Naive thymus-derived CD4-positive, alpha-beta T cell (primary cell): ENCODE data around the gene ASCL3. TPM values are rescaled to one million over a fixed set of nuclear protein-coding genes. Genes with fewer than 3 reads are reported as not detected.

Experiments
- ATAC-seq: fragments of 150-1000 bp; cut with Tn5 transposase; 2 replicates; pipeline ENCODE4 v1.10.0; 2021; ENCODE audit warnings: mild to moderate bottlenecking, moderate library complexity
- CTCF ChIA-PET: fragments of 350-600 bp; sonication (Branson Sonifier 250); formaldehyde crosslinking; loops from one replicate; lab custom pipeline; 2021; ENCODE audit warnings: antibody characterized with exemption; lab: Charles Lee
- POLR2A ChIA-PET: fragments of 350-600 bp; sonication (Branson Sonifier 250); formaldehyde crosslinking; loops from one replicate; lab custom pipeline; 2021; ENCODE audit warnings: antibody characterized with exemption, inconsistent platforms; lab: Charles Lee
- DNase-seq, 9 donors: peaks; one replicate each; pipeline versions ENCODE4 v3.0.0 to v3.0.0-alpha.2; 2020 to 2022; ENCODE audit warnings: mixed read lengths in 1 of 9
- H3K27ac ChIP-seq: one replicate; pipeline ENCODE4 v1.7.0; 2013; ENCODE audit warnings: mild to moderate bottlenecking, low read depth, low read length, moderate library complexity
- H3K27me3 ChIP-seq, 2 donors: one replicate each; pipeline ENCODE4 v1.7.0; 2013; ENCODE audit warnings: low read length in 2 of 2, mild to moderate bottlenecking in 2 of 2, moderate library complexity in 2 of 2; ENCODE audit not compliant: control insufficient read depth in 2 of 2, insufficient read depth in 2 of 2
- H3K36me3 ChIP-seq, 3 experiments: 1 replicate in 2 of 3; 2 replicates in 1 of 3; pipeline ENCODE4 v1.7.0; 2013; ENCODE audit warnings: low read length in 3 of 3, mild to moderate bottlenecking in 3 of 3, moderate library complexity in 1 of 3; ENCODE audit not compliant: insufficient read depth in 3 of 3, control insufficient read depth in 2 of 3
- H3K4me1 ChIP-seq, 2 donors: one replicate each; pipeline ENCODE4 v1.7.0; 2013; ENCODE audit warnings: low read length in 2 of 2, mild to moderate bottlenecking in 2 of 2, moderate library complexity in 1 of 2; ENCODE audit not compliant: control insufficient read depth in 2 of 2, insufficient read depth in 2 of 2
- H3K4me3 ChIP-seq: 2 replicates; pipeline ENCODE4 v1.7.0; 2013; ENCODE audit warnings: mild to moderate bottlenecking, low read length
- H3K9me3 ChIP-seq, 3 experiments: 1 replicate in 2 of 3; 2 replicates in 1 of 3; pipeline ENCODE4 v1.7.0; 2013; ENCODE audit warnings: low read length in 3 of 3; ENCODE audit not compliant: control insufficient read depth in 2 of 3
- H3K27ac Mint-ChIP-seq, 9 donors: one replicate each; pipeline ENCODE4 v1.8.0; 2020 to 2022; ENCODE audit warnings: mixed read lengths in 9 of 9, mild to moderate bottlenecking in 8 of 9, moderate library complexity in 5 of 9, inconsistent platforms in 2 of 9
- H3K27me3 Mint-ChIP-seq, 5 donors: one replicate each; pipeline ENCODE4 v1.8.0; 2021 to 2022; ENCODE audit warnings: mixed read lengths in 5 of 5, mild to moderate bottlenecking in 1 of 5
- H3K36me3 Mint-ChIP-seq, 5 donors: one replicate each; pipeline ENCODE4 v1.8.0; 2020 to 2022; ENCODE audit warnings: mixed read lengths in 5 of 5, mild to moderate bottlenecking in 3 of 5, inconsistent platforms in 1 of 5
- H3K4me1 Mint-ChIP-seq, 7 donors: one replicate each; pipeline ENCODE4 v1.8.0; 2020 to 2022; ENCODE audit warnings: mixed read lengths in 7 of 7, mild to moderate bottlenecking in 3 of 7, inconsistent platforms in 1 of 7
- H3K4me3 Mint-ChIP-seq, 10 donors: one replicate each; pipeline ENCODE4 v1.8.0; 2020 to 2022; ENCODE audit warnings: mild to moderate bottlenecking in 10 of 10, mixed read lengths in 10 of 10, moderate library complexity in 6 of 10, inconsistent platforms in 2 of 10
- H3K9me3 Mint-ChIP-seq, 11 donors: one replicate each; pipeline ENCODE4 v1.8.0; 2020 to 2022; ENCODE audit warnings: mixed read lengths in 11 of 11, mild to moderate bottlenecking in 4 of 11, inconsistent platforms in 1 of 11, moderate library complexity in 1 of 11
- intact Hi-C, 2 donors: fragments of 100-400 bp; cut with micrococcal nuclease; formaldehyde crosslinking; loops; one replicate each; pipeline ENCODE4 v1.15.1; 2023
- polyA plus RNA-seq, 2 donors: library from polyadenylated mRNA; unstranded; fragments of 300-500 nt; fragmentation: Illumina TruSeq; gene quantifications; one replicate each; pipeline ENCODE4 v1.2.3, GENCODE V29; 2021
- total RNA-seq, 6 experiments: library from RNA in 5 of 6; stranded (reverse) in 5 of 6; gene quantifications; 1 replicate in 5 of 6; 2 replicates in 1 of 6; pipeline ENCODE4 v1.2.3 and lab custom pipeline; 2021 to 2026

Gene ASCL3
- total and polyA plus RNA-seq, 7 experiments from 2014 or later = not detected

GRCh38 chr11:8956860-8957259, 14.0 kb upstream of the ASCL3 start:
- ChIA-PET POLR2A (no interaction called here), CTCF (interaction anchor here (0.9 kb wide), 1 partner anchor 16 kb away, joined by 3 read pairs; no protein-coding TSS in a partner anchor)
- no peaks in the 10 kb centered on the region for H3K9me3 ChIP-seq
- H3K27ac Mint-ChIP-seq = peak overlapping the region in 1 of 9 donors; percentile 16
- no peaks in the 10 kb centered on the region for H3K27me3 ChIP-seq
- H3K36me3 ChIP-seq = peaks cover 5 to 36% (median 8%) of the 10 kb centered on the region in 3 experiments
- ATAC-seq (no peak), DNase-seq (no peak)
- peaks cover 8 to 33% (median 23%) of the 10 kb centered on the region in 7 donors for H3K4me1 Mint-ChIP-seq
- H3K4me3 ChIP-seq = no peak overlapping the region
- peaks cover 0 to 2% of the 10 kb centered on the region in 2 donors for H3K4me1 ChIP-seq
- peak overlapping the region in 1 of 10 donors; percentile 37 for H3K4me3 Mint-ChIP-seq
- no peaks in the 10 kb centered on the region for H3K9me3 Mint-ChIP-seq
- H3K27me3 Mint-ChIP-seq = no peaks in the 10 kb centered on the region
- peaks cover 7 to 29% (median 20%) of the 10 kb centered on the region in 5 donors for H3K36me3 Mint-ChIP-seq
- no peak overlapping the region for H3K27ac ChIP-seq
- intact Hi-C loops = loop anchor here in 1 of 2 donors (5.0 kb wide), 1 partner anchor 630 kb away; no protein-coding TSS in a partner anchor

GRCh38 chr11:8948886-8949285, 6.1 kb upstream of the ASCL3 start:
- no peaks in the 10 kb centered on the region for H3K9me3 ChIP-seq
- H3K27me3 ChIP-seq = no peaks in the 10 kb centered on the region
- intact Hi-C loops = no loop called here
- DNase-seq (no peak), ATAC-seq (no peak)
- no peak overlapping the region for H3K27ac ChIP-seq
- POLR2A ChIA-PET = interaction anchor here (1.1 kb wide), 1 partner anchor 11 kb away, joined by 4 read pairs; no protein-coding TSS in a partner anchor
- CTCF ChIA-PET = interaction anchor here (0.6 to 2.5 kb wide), 2 partner anchors 11 to 77 kb away, joined by 3 to 9 read pairs; no protein-coding TSS in a partner anchor
- Mint-ChIP-seq H3K9me3 (no peaks in the 10 kb centered on the region), H3K36me3 (peaks cover 8 to 53% (median 28%) of the 10 kb centered on the region in 5 donors), H3K4me1 (peaks cover 0 to 4% (median 0%) of the 10 kb centered on the region in 7 donors), H3K4me3 (no peak overlapping the region), H3K27ac (peak overlapping the region in 1 of 9 donors; percentile 55), H3K27me3 (peaks cover 0 to 4% (median 0%) of the 10 kb centered on the region in 5 donors)
- H3K4me3 ChIP-seq = no peak overlapping the region
- H3K36me3 ChIP-seq = peaks cover 14 to 55% (median 20%) of the 10 kb centered on the region in 3 experiments
- H3K4me1 ChIP-seq = no peaks in the 10 kb centered on the region

DNA sequence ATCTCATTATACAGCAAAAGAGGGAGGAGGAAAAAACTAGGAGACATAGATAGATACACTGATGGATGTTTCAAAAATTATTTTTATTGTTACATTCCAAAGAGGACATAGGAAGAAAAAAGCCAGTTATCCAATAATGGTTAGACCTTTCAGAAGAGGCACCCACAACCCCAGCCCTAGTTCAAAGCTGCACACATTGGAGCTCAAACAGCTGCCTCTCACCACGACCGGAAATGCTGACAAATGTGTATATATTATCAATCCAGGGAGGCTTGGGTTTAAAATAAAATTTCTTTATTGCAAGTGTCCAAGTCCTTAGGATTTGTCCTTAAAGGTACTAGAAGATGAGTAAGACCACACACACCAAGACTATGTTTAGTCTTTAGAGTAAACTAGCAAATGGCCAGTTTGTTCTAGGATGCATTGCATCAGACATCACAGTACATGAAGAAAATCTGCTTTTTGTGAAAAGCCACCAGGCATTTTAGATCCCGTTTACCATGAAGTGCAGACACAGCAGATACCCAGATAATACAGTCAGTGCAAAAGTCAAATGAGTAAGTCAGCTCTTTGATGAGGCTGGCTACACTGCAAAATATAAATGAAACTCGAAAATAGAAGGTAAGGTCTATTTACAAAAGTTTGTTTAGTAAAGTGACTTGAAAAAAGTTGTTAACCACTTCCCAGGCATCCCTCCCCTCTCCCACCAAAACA, 4.6 kb upstream of the ASCL3 start:
- Histone ChIP-seq H3K36me3 (peaks cover 7 to 40% (median 14%) of the 10 kb centered on the region in 3 experiments), H3K27me3 (no peaks in the 10 kb centered on the region), H3K4me1 (no peaks in the 10 kb centered on the region), H3K27ac (no peak overlapping the region), H3K4me3 (no peak overlapping the region), H3K9me3 (no peaks in the 10 kb centered on the region)
- peaks cover 7 to 38% (median 26%) of the 10 kb centered on the region in 5 donors for H3K36me3 Mint-ChIP-seq
- H3K27me3 Mint-ChIP-seq = peaks cover 0 to 8% (median 0%) of the 10 kb centered on the region in 5 donors
- H3K4me3 Mint-ChIP-seq = no peak overlapping the region
- DNase-seq = no peak
- no peaks in the 10 kb centered on the region for H3K9me3 Mint-ChIP-seq
- H3K27ac Mint-ChIP-seq = peak overlapping the region in 1 of 9 donors; percentile 36
- CTCF ChIA-PET = no interaction called here
- POLR2A ChIA-PET = interaction anchor here (0.6 kb wide), 1 partner anchor 706 kb away, joined by 3 read pairs; no protein-coding TSS in a partner anchor
- H3K4me1 Mint-ChIP-seq = peaks cover 0 to 3% (median 0%) of the 10 kb centered on the region in 7 donors
- intact Hi-C loops = no loop called here
- ATAC-seq = no peak

DNA sequence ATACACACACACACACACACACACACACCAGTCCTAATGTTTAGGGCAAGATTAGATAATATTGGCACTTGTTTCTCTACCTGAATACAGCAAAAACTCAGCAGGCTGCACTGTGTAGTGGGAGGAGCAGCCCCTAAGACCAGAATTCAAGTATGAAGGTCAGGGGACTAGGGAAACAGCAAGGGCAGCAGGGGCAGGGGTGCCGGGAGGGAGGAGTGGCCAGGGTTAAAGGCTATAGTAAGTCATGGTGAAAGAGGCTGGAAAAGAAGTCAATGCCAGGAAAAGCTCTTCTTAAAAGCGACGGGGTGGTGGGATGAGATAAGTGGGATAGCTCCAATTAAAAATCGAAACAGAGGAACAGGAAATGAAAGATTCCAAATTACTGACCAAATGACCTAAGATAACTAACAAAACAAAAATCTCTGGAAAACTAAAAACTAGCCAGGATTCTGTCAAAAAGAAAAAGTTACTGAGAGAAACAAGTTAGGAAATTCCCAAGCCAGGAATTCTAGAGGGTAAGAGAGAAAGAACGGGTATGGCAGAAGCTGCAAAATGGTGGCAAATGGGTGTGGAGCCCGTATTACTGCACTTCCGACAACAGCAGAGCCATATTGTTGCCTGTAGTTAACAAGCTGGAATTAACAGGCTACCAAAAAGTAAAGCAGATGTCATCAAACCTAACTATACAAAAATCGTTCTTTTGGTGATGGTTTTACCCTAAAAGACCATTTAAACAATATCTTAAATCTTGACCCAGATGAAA, 1.3 kb downstream of the ASCL3 start:
- ATAC-seq = no peak
- no peak for DNase-seq
- Histone ChIP-seq H3K9me3 (no peaks in the 10 kb centered on the region), H3K36me3 (no peaks in the 10 kb centered on the region), H3K4me1 (no peaks in the 10 kb centered on the region), H3K4me3 (no peak overlapping the region), H3K27ac (no peak overlapping the region), H3K27me3 (no peaks in the 10 kb centered on the region)
- Mint-ChIP-seq H3K4me3 (no peak overlapping the region), H3K9me3 (no peaks in the 10 kb centered on the region), H3K27me3 (peaks cover 0 to 22% (median 5%) of the 10 kb centered on the region in 5 donors), H3K36me3 (peaks cover 0 to 4% (median 0%) of the 10 kb centered on the region in 5 donors), H3K27ac (no peak overlapping the region), H3K4me1 (no peaks in the 10 kb centered on the region)
- CTCF ChIA-PET = no interaction called here
- POLR2A ChIA-PET = interaction anchor here (0.7 kb wide), 1 partner anchor 16 kb away, joined by 3 read pairs; no protein-coding TSS in a partner anchor
- intact Hi-C loops = no loop called here

- H3K27ac Mint-ChIP-seq = no peak overlapping the region
- CTCF ChIA-PET = no interaction called here
Measured at GRCh38 chr11:8937659-8938058, 5.2 kb downstream of the ASCL3 start.

GRCh38 chr11:8937159-8937558, 5.7 kb downstream of the ASCL3 start:
- Mint-ChIP-seq H3K27ac (no peak overlapping the region), H3K9me3 (no peaks in the 10 kb centered on the region), H3K4me1 (peaks cover 0 to 8% (median 4%) of the 10 kb centered on the region in 7 donors), H3K27me3 (peaks cover 0 to 11% (median 4%) of the 10 kb centered on the region in 5 donors), H3K36me3 (no peaks in the 10 kb centered on the region), H3K4me3 (no peak overlapping the region)
- no peak for ATAC-seq
- DNase-seq = no peak
- Histone ChIP-seq H3K27me3 (no peaks in the 10 kb centered on the region), H3K9me3 (no peaks in the 10 kb centered on the region), H3K27ac (no peak overlapping the region), H3K4me1 (no peaks in the 10 kb centered on the region), H3K4me3 (no peak overlapping the region), H3K36me3 (no peaks in the 10 kb centered on the region)
- ChIA-PET CTCF (interaction anchor here (0.6 kb wide), 1 partner anchor 71 kb away, joined by 3 read pairs; no protein-coding TSS in a partner anchor), POLR2A (interaction anchor here (0.9 kb wide), 1 partner anchor 556 kb away, joined by 3 read pairs; no protein-coding TSS in a partner anchor)
- intact Hi-C loops = no loop called here

More at GRCh38 chr11:8937659-8938058, 5.2 kb downstream of the ASCL3 start:
- intact Hi-C loops = no loop called here
- Histone ChIP-seq H3K4me1 (no peaks in the 10 kb centered on the region), H3K4me3 (no peak overlapping the region), H3K27me3 (no peaks in the 10 kb centered on the region), H3K27ac (no peak overlapping the region), H3K9me3 (no peaks in the 10 kb centered on the region), H3K36me3 (no peaks in the 10 kb centered on the region)
- Mint-ChIP-seq H3K9me3 (no peaks in the 10 kb centered on the region), H3K4me1 (peaks cover 0 to 8% (median 4%) of the 10 kb centered on the region in 7 donors), H3K36me3 (no peaks in the 10 kb centered on the region), H3K27me3 (peaks cover 0 to 16% (median 4%) of the 10 kb centered on the region in 5 donors), H3K4me3 (no peak overlapping the region)
- DNase-seq (no peak), ATAC-seq (no peak)
- POLR2A ChIA-PET = interaction anchor here (0.9 kb wide), 1 partner anchor 555 kb away, joined by 3 read pairs; no protein-coding TSS in a partner anchor
